NK-92 treated with Interleukin-12 subunit alpha and Interleukin-12 subunit beta, amount 100 ng/mL, for 24 hours (cell line): ENCODE measurements around the gene MICAL2.

Experiments
- DNase-seq: peaks from one replicate; lab custom pipeline; 2025; lab: John Stamatoyannopoulos, UW

MICAL2 gene

DNA sequence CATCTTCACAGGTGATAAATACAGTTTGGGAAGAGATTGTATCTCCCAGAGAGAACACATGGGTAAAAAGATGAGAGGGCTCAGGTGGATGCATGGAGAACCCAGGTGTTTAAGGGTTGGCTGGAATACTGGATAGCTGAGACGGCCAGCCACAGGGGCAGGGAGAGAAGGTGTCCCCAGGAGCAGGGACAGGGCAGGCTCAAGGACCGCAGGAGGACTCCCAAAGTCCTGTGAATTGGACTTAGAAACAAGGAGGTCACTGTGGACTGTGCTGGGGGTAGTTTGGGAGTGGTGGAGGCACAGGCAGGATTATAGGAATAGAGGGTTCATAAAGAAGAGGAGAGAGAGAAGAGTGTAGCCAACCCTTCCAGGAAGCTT is 163.2 kb downstream of the MICAL2 start:
- DNase-seq = no peak

- DNase-seq = no peak
Observed at GRCh38 chr11:12274056-12274455, 163.7 kb downstream of the MICAL2 start.

- no peak for DNase-seq
Observed at GRCh38 chr11:12274558-12275197, 164.3 kb downstream of the MICAL2 start.

GRCh38 chr11:12275818-12276217 is 165.4 kb downstream of the MICAL2 start:
- DNase-seq = no peak

GRCh38 chr11:12276356-12276755 is 166.0 kb downstream of the MICAL2 start:
- DNase-seq = no peak

DNA sequence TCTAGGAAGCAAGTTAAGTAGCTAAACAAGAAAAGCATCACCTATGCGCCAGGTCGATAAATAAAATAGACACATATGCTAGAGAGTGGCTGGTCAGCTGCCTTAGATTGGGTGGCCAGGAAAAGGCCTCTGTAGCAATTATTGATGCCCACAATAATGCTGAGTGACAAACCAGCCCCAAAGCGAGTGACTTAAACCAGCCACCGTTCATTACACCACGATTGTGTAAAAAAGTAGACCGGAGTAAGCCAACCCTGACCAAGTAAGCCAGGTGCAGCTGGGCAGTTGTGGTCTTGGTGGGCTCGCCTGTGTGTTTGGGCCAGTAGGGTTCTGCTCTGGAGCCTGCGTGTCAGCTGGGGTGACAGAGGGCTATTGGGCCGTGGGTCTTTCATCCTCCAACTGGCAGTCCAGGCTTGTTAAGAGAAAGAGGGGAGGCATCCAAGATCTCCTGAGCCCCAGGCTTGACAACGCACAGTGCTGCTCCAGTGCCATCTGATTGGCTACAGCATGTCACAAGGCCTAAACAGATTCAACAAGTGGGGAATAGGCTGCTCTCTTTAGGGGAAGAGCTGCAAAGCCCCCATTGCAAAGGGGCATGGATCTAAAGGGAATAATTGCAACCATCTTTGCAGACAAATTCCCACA is 166.6 kb downstream of the MICAL2 start:
- no peak for DNase-seq

- DNase-seq = no peak
Observed at GRCh38 chr11:12278766-12279671, 168.6 kb downstream of the MICAL2 start.

DNA sequence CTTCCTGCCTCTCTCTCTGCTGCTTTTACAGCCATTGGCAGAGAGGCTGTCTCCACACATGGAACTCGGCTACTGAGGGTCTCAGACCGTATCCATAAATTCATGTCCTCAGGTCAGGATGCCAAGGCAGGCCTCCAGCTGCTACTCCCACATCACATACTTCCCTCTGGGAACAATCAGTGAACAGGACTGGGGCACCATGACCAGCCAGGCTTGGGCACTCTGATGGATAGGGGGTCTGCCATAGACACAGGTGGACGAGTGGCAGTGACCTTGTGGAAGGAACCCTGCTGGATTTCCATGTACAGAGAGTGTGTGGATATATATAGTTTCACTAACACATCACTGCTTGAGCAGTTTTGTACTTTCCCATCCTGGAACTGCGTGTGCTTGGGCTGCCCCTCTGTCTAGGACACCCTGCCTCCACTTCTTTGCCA is 169.3 kb downstream of the MICAL2 start:
- DNase-seq = no peak

DNA sequence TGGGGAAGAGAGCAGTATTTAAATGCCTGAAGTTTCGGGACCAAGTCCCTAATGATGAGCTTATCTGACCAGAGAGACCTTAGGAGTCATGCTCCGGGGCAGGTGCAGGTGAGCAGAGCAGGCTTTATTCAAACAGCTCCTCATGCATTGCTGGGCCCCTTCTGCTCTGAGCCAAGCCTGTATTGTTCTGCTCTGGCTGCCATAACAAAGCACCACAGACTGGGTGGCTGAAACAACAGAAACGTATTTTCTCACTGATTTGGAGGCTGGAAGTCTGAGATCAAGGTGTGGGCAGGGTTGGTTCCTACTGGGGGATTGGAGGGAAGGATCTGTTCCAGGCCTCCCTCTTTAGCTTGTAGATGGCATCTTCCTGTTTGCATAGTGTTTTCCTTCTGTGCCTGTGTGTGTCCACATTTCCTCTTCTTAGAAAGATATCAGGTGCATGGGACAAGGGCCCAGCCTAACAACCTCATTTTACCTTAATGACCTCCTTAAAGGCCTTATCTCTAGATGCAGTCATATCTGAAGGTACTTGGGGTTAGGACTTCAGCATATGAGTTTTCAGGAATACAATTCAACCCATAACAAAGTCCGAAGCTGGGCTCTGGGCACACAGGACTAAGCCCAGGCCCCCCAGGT is 169.9 kb downstream of the MICAL2 start:
- no peak for DNase-seq

DNA sequence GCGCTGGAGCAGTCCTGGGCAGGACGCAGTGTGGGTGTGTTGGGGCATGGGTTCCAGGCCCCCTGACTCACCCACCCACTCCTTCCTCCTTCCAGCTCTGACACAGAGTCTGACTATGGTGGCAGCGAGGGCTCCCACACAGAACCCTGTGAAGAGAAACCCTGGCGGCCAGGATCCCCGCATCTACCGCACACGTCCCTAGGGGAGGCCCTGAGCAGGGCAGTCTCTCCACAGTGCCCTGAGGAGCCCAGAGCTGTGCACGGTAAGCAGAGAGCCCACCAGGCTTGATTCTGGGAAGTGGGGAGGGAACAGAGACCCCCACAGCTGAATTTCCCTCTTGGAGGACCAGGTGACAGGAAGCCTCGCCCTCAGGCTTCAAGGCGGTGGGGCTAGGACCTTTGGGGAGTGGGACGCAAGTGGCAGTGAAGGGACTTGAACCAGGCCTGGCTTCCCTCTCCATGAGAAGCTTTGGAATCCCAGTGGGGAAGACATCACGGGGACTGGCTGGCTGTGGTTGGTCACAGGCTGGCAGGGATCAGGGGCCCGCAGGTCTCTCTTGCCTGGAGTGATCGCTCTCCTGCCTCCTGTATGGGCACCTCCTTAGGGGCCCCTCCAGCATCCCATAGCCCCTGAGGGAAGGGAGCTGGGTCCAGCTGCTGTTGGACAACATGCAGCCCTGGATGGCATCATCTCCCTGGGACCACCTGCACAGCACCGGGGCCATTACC is 170.6 kb downstream of the MICAL2 start:
- DNase-seq = no peak

DNA sequence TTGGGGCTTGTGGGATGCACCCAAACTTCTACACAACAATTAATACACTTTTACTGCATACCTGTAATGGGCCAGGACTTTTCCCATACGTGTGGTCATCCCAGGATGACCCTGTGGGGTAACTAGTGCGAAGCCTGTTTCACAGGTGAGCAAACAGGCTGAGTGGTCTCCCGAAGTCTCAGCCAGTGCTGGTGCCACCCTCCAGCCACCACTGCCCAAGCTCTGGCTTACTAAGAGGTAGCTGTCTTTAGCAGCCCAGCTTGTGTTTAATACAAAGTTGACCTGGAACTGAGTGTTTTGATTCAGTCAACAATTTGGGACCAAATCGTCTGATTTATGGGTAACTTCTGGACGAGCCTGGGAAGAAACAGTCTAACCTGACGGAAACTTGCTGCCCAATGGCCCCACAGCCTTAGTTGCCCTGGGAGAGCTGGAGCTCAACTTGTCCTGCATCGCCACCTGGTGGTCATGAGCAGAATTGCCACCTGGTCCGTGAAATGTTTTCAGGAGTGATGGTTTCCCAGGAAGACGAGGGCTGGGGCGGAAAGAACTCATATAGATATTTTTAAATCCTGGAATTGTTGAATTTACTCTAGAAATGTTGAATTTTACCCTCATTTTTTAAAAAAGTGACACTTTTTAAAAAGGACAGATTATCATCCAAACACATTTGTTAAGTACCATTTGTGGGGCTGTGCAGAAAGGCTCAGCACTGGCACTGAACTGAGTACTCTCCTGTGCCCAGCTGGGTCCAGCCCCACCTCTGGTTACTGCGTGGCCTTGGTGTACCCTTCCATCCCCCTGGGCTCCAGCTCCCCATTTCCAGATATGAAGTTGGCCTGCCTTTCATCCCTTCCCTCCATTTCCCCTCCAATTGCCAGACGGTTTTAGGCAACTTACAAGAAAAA is 171.4 kb downstream of the MICAL2 start:
- DNase-seq = peak; percentile 58

DNA sequence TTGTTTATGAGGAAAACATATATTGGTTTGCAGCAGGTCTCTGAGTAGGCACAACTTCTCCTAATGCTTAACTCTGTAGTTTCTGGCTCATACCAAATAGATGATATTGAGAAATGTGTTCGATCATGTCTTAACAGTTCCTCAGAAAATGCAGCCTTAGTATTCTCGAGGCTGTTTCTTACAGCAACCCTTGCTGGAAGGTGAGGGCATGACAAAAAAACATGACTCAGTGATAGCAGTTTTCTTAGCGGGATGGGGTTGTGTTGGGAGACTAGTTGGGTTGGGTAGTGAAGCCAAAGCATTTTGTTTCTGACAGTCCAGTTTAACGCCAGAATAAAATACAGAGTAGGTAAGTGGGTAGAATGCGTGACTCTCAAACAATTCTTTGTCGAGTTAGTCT is 172.3 kb downstream of the MICAL2 start:
- DNase-seq = no peak

DNA sequence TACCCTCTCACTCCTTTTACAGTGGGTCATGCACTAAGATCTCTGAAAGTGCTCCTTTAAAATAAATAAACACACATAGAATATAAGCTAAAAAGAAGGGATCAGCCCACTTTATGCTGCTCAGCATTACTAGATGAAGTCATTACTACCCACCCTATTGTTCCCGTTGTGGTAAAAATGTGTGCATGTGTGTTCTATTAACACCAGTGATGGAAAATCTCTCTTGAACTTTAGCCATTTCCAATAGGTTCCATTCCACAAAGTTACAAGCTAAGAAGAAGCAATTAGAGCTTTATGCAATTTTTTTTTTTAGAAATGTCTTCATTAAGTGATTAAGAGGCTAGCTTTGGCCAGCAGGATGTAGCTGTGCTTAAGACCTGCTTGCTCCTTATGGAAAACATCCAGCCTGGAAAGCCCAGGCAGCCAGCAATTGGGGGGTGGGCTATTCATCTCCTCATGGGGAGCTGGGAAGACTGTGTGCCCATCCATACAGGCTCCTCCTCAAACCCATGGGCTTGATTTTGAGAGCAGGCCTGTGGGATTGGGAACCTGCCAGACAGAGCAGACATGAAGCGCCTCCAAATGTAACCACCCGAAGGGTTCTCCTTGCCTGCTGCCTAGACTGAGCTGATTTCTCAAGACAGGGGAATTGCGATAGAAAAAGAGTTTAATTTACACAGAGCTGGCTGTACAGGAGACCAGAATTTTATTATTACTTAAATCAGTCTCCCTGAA is 174.1 kb downstream of the MICAL2 start:
- no peak for DNase-seq

GRCh38 chr11:12285106-12285505 is 174.7 kb downstream of the MICAL2 start:
- no peak for DNase-seq

DNA sequence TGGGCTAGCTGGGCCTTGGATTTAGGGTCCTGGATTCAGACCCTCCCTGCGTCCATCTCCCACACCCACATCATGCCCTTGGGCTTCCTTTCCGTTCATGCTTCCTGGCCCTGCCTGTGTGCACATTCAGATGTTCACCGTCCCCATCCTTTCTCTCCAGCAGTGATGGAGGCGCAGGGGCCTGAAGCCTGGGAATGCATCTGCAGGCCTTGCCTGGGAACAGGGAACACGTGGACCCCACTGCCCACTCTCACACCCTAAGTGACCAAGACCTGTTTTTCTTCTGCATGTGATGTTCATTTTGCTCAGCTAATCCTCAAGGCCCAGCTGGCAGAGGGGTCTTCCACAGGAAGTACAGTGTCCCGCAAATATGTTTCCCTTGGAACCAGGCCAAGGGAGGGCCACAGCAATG is 175.4 kb downstream of the MICAL2 start:
- DNase-seq = no peak

GRCh38 chr11:12286606-12287005 is 176.2 kb downstream of the MICAL2 start:
- DNase-seq = no peak

DNA sequence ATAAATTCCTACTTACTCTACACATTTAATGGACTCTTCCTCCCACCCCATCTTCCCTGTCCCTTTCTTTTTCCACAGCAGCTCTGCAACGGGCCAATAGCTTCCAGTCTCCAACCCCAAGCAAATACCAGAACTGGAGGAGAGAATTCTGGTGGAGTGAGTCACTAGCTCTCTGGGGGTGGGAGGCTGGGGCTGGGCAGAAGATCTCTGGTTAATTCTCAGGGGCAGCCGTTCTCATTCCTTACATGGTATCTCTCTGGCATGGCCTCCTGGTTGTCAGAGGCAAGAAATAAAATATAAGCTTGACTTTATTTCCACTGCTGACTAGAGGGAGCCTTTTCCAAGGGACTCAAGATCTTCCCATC is 176.6 kb downstream of the MICAL2 start:
- no peak for DNase-seq

- no peak for DNase-seq
Observed at GRCh38 chr11:12287374-12288211, 177.2 kb downstream of the MICAL2 start.
